HEK293 (cell line): Measurements from ENCODE around the gene NABP2.
A peak's percentile ranks its signal among the peaks of the same experiment; 100 is the strongest.

Experiments
- CTCF ChIP-seq: fragments of 450-650 bp; formaldehyde crosslinking; IDR thresholded peaks from 2 replicates; pipeline ENCODE4 v1.5.1; 2016; ENCODE audit warnings: missing biosample characterization, missing genetic modification characterization
- REST ChIP-seq: fragments of 450-650 bp; formaldehyde crosslinking; IDR thresholded peaks from 2 replicates; pipeline ENCODE4 v1.5.1; 2016; ENCODE audit warnings: missing biosample characterization, missing genetic modification characterization
- ZNF311 ChIP-seq: fragments of 450-650 bp; formaldehyde crosslinking; IDR thresholded peaks from 2 replicates; pipeline ENCODE4 v1.5.1; 2017; ENCODE audit warnings: missing biosample characterization, missing genetic modification characterization, borderline replicate concordance

GRCh38 chr12:56193025-56193578 lies 31.0 kb upstream of the NABP2 start:
- TF ChIP-seq ZNF311 (no peak), REST (tag by site-specific recombination) (no peak), CTCF (tag by site-specific recombination) (peak; percentile 57; the same call in 1 of the 2 replicates)
